Neural cell (in vitro differentiated cells): ENCODE results near the gene RNF149. TPM values are rescaled to one million over a fixed set of nuclear protein-coding genes. Genes with fewer than 3 reads are reported as not detected.

ENCODE experiments used
- H2AFZ ChIP-seq: fragments of 200-600, 300-800 bp; sonication (generic), shearing (Covaris generic); 2 replicates; pipeline ENCODE4 v1.6.0; 2014; ENCODE audit warnings: low read depth, mild to moderate bottlenecking, antibody characterized with exemption, low read length, moderate library complexity
- H3F3A ChIP-seq: fragments of 200-600 bp; shearing (Covaris generic); 2 replicates; pipeline ENCODE4 v1.6.1; 2016; ENCODE audit warnings: mild to moderate bottlenecking, moderate library complexity, mixed read lengths, antibody characterized with exemption, low read length; ENCODE audit not compliant: insufficient read depth, poor library complexity, severe bottlenecking
- H3K27ac ChIP-seq: fragments of 200-600, 300-800 bp; sonication (generic), shearing (Covaris generic); 2 replicates; pipeline ENCODE4 v1.5.1; 2014; ENCODE audit warnings: mild to moderate bottlenecking, low read length, moderate library complexity
- H3K27me3 ChIP-seq: fragments of 300-800, 200-600 bp; sonication (generic), shearing (Covaris generic); 2 replicates; pipeline ENCODE4 v1.6.0; 2014; ENCODE audit warnings: mild to moderate bottlenecking, low read depth, low read length, moderate library complexity; ENCODE audit not compliant: insufficient read depth
- H3K36me3 ChIP-seq: fragments of 300-800, 200-600 bp; sonication (generic), shearing (Covaris generic); 2 replicates; pipeline ENCODE4 v1.5.1; 2014; ENCODE audit warnings: mild to moderate bottlenecking, antibody characterized with exemption, low read length, moderate library complexity; ENCODE audit not compliant: insufficient read depth
- H3K4me2 ChIP-seq: fragments of 300-800, 200-600 bp; sonication (generic), shearing (Covaris generic); 2 replicates; pipeline ENCODE4 v1.6.0; 2014; ENCODE audit warnings: mild to moderate bottlenecking, low read length
- H3K4me3 ChIP-seq: fragments of 300-800, 200-600 bp; sonication (generic), shearing (Covaris generic); 2 replicates; pipeline ENCODE4 v1.5.1; 2014; ENCODE audit warnings: mild to moderate bottlenecking, low read length, moderate library complexity
- H3K79me2 ChIP-seq: fragments of 200-600 bp; shearing (Covaris generic); replicated peaks from 2 replicates; pipeline ENCODE4 v1.6.0; 2014; ENCODE audit warnings: mild to moderate bottlenecking, low read length, moderate library complexity; ENCODE audit not compliant: insufficient read depth
- H3K9ac ChIP-seq: fragments of 300-800, 200-600 bp; sonication (generic), shearing (Covaris generic); 2 replicates; pipeline ENCODE4 v1.6.1; 2016; ENCODE audit warnings: mild to moderate bottlenecking, low read length, mixed read lengths
- H3K9me2 ChIP-seq: fragments of 200-600 bp; shearing (Covaris generic); 2 replicates; pipeline ENCODE4 v1.6.1; 2016; ENCODE audit warnings: mild to moderate bottlenecking, low read length, mixed read lengths; ENCODE audit not compliant: insufficient read depth
- H3K9me3 ChIP-seq: fragments of 200-600, 300-800 bp; sonication (generic), shearing (Covaris generic); 2 replicates; pipeline ENCODE4 v1.6.1; 2016; ENCODE audit warnings: mild to moderate bottlenecking, mixed run types, low read length, moderate library complexity, mixed read lengths
- H4K20me1 ChIP-seq: fragments of 200-600 bp; shearing (Covaris generic); 2 replicates; pipeline ENCODE4 v1.6.1; 2016; ENCODE audit warnings: mild to moderate bottlenecking, mixed run types; ENCODE audit not compliant: insufficient read depth
- EP300 ChIP-seq: fragments of 450-650 bp; conservative IDR thresholded peaks from 2 replicates; pipeline ENCODE4 v1.6.1; 2014; ENCODE audit warnings: antibody characterized with exemption, mild to moderate bottlenecking, moderate library complexity; ENCODE audit not compliant: poor library complexity, severe bottlenecking
- EZH2 ChIP-seq: fragments of 200-600, 300-800 bp; shearing (Covaris generic), sonication (generic); IDR thresholded peaks from 2 replicates; pipeline ENCODE4 v1.6.1; 2014; ENCODE audit warnings: antibody characterized with exemption, low read length, borderline replicate concordance, mild to moderate bottlenecking; ENCODE audit not compliant: insufficient read depth, poor library complexity, severe bottlenecking
- MXI1 ChIP-seq: fragments of 450-650 bp; conservative IDR thresholded peaks from 2 replicates; pipeline ENCODE4 v1.6.1; 2014; ENCODE audit warnings: antibody characterized with exemption, mild to moderate bottlenecking; ENCODE audit not compliant: poor library complexity, severe bottlenecking
- POLR2AphosphoS5 ChIP-seq: IDR thresholded peaks from 2 replicates; pipeline ENCODE4 v1.6.1; 2012
- RAD21 ChIP-seq: fragments of 450-650 bp; conservative IDR thresholded peaks from 2 replicates; pipeline ENCODE4 v1.6.1; 2014; ENCODE audit warnings: antibody characterized with exemption, mild to moderate bottlenecking, moderate library complexity
- SMC3 ChIP-seq: fragments of 450-650 bp; conservative IDR thresholded peaks from 2 replicates; pipeline ENCODE4 v1.6.1; 2014; ENCODE audit warnings: antibody characterized with exemption, mild to moderate bottlenecking, moderate library complexity; ENCODE audit not compliant: poor library complexity
- TAF1 ChIP-seq: IDR thresholded peaks from 2 replicates; pipeline ENCODE4 v1.6.1; 2012; ENCODE audit warnings: low read depth
- polyA plus RNA-seq: library from polyadenylated mRNA; depleted of rRNA; stranded (reverse); fragments of >200 nt; gene quantifications from 2 replicates; pipeline ENCODE4 v1.2.3, GENCODE V29; 2014
- TF ChIP-seq, protein P1 (sequence below): IDR thresholded peaks from 2 replicates; pipeline ENCODE4 v1.6.1; 2012; ENCODE audit warnings: borderline replicate concordance
- TF ChIP-seq, protein P2 (sequence below): fragments of 450-650 bp; IDR thresholded peaks from 2 replicates; pipeline ENCODE4 v1.5.1; 2014; ENCODE audit warnings: antibody characterized with exemption, mild to moderate bottlenecking, moderate library complexity; ENCODE audit not compliant: poor library complexity, severe bottlenecking

Gene RNF149
- polyA plus RNA-seq, 1 donor from 2014 or later: 39.7 TPM

DNA sequence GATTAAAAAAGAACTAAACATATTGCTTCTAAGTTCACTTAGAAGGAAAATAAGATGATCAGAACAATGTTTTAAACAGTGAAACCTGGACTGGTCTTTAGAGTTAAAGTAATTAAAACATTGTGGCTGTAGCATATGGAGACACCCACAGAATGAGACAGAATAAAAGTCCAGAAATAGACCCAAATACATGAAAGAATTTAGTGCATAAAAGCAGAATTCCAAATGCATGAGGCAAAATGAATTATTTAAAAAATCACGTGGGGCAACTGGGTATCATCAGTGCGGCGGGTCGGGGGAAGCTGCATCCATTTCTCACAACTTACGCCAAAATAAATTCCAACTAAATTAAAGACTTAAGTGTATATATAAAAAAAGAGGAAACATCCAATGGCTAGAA lies 12.1 kb downstream of the RNF149 start:
- Histone ChIP-seq H3K9me3 (no peaks in the 10 kb centered on the region), H4K20me1 (no peaks in the 10 kb centered on the region), H3F3A (no peaks in the 10 kb centered on the region), H3K9me2 (no peaks in the 10 kb centered on the region), H3K27ac (no peak overlapping the region), H3K4me2 (no peak overlapping the region), H3K36me3 (no peaks in the 10 kb centered on the region), H2AFZ (no peak overlapping the region), H3K27me3 (no peaks in the 10 kb centered on the region), H3K9ac (no peak overlapping the region), H3K4me3 (no peak overlapping the region), H3K79me2 (peaks cover 20% of the 10 kb centered on the region)
- no peak for TF ChIP-seq SMC3
- TF ChIP-seq POLR2AphosphoS5: no peak
- TF ChIP-seq EZH2: no peak
- TF ChIP-seq MXI1: no peak
- TF ChIP-seq, protein P1, sequence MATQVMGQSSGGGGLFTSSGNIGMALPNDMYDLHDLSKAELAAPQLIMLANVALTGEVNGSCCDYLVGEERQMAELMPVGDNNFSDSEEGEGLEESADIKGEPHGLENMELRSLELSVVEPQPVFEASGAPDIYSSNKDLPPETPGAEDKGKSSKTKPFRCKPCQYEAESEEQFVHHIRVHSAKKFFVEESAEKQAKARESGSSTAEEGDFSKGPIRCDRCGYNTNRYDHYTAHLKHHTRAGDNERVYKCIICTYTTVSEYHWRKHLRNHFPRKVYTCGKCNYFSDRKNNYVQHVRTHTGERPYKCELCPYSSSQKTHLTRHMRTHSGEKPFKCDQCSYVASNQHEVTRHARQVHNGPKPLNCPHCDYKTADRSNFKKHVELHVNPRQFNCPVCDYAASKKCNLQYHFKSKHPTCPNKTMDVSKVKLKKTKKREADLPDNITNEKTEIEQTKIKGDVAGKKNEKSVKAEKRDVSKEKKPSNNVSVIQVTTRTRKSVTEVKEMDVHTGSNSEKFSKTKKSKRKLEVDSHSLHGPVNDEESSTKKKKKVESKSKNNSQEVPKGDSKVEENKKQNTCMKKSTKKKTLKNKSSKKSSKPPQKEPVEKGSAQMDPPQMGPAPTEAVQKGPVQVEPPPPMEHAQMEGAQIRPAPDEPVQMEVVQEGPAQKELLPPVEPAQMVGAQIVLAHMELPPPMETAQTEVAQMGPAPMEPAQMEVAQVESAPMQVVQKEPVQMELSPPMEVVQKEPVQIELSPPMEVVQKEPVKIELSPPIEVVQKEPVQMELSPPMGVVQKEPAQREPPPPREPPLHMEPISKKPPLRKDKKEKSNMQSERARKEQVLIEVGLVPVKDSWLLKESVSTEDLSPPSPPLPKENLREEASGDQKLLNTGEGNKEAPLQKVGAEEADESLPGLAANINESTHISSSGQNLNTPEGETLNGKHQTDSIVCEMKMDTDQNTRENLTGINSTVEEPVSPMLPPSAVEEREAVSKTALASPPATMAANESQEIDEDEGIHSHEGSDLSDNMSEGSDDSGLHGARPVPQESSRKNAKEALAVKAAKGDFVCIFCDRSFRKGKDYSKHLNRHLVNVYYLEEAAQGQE: no peak
- TF ChIP-seq RAD21: no peak
- TF ChIP-seq EP300: no peak
- TF ChIP-seq, protein P2, sequence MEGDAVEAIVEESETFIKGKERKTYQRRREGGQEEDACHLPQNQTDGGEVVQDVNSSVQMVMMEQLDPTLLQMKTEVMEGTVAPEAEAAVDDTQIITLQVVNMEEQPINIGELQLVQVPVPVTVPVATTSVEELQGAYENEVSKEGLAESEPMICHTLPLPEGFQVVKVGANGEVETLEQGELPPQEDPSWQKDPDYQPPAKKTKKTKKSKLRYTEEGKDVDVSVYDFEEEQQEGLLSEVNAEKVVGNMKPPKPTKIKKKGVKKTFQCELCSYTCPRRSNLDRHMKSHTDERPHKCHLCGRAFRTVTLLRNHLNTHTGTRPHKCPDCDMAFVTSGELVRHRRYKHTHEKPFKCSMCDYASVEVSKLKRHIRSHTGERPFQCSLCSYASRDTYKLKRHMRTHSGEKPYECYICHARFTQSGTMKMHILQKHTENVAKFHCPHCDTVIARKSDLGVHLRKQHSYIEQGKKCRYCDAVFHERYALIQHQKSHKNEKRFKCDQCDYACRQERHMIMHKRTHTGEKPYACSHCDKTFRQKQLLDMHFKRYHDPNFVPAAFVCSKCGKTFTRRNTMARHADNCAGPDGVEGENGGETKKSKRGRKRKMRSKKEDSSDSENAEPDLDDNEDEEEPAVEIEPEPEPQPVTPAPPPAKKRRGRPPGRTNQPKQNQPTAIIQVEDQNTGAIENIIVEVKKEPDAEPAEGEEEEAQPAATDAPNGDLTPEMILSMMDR: no peak
- TF ChIP-seq TAF1: no peak

DNA sequence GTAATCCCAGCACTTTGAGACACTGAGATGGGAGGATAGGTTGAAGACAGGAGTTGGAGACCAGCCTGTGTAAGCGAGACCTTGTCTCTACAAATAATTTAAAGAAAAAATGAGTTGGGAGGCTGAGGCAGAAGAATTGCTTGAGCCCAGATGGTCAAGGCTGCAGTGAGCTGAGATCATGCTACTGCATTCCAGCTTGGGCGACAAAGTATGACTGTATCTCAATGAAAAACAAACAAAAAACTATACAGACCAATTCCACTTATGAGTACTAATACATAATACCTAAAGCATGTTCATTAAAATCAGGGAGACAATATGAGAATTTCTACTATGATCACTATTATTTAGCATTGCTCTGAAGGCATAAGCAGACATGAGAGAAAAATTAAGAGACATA lies 12.6 kb downstream of the RNF149 start:
- H3K36me3 ChIP-seq: no peaks in the 10 kb centered on the region
- H3K9ac ChIP-seq: no peak overlapping the region
- H3K9me2 ChIP-seq: no peaks in the 10 kb centered on the region
- TF ChIP-seq EZH2 (no peak), TAF1 (no peak), MXI1 (no peak), RAD21 (no peak), SMC3 (no peak), EP300 (no peak), POLR2AphosphoS5 (no peak)
- TF ChIP-seq, protein P1: no peak
- TF ChIP-seq, protein P2: no peak
- no peak overlapping the region for H3K4me2 ChIP-seq
- no peaks in the 10 kb centered on the region for H3K27me3 ChIP-seq
- H2AFZ ChIP-seq: no peak overlapping the region
- no peak overlapping the region for H3K4me3 ChIP-seq
- H3K27ac ChIP-seq: no peak overlapping the region
- no peaks in the 10 kb centered on the region for H4K20me1 ChIP-seq
- peaks cover 20% of the 10 kb centered on the region for H3K79me2 ChIP-seq
- H3K9me3 ChIP-seq: no peaks in the 10 kb centered on the region
- H3F3A ChIP-seq: no peaks in the 10 kb centered on the region
